ENCODE data around the gene RDH16.
A peak's percentile ranks its signal among the peaks of the same experiment; 100 is the strongest.
"Not testable (repeated sequence)": the region's sequence is repeated elsewhere in the genome, so short reads cannot be mapped to it uniquely, and the experiment has no call there.

The RDH16 gene

GRCh38 chr12:56951582-56952339 lies 5.6 kb downstream of the RDH16 start:
- DNase-seq, result no peak

- DNase-seq, result no peak
These were observed 8.5 kb downstream of the RDH16 start for GRCh38 chr12:56948881-56949280.

GRCh38 chr12:56948457-56948777 lies 9.0 kb downstream of the RDH16 start:
- no peak for DNase-seq

GRCh38 chr12:56947633-56948456 lies 9.6 kb downstream of the RDH16 start:
- no peak for DNase-seq

GRCh38 chr12:56943878-56944277 lies 13.5 kb downstream of the RDH16 start:
- no peak for DNase-seq

- DNase-seq, result not testable (repeated sequence)
These were observed 14.0 kb downstream of the RDH16 start for GRCh38 chr12:56943374-56943773.

- no peak for DNase-seq
These were observed 15.9 kb downstream of the RDH16 start for GRCh38 chr12:56941299-56942017.

- not testable (repeated sequence) for DNase-seq
These were observed 16.5 kb downstream of the RDH16 start for GRCh38 chr12:56940942-56941298.

- no peak for DNase-seq
These were observed 21.7 kb downstream of the RDH16 start for GRCh38 chr12:56935752-56936151.

- DNase-seq, result no peak
These were observed 22.3 kb downstream of the RDH16 start for GRCh38 chr12:56935157-56935556.

- DNase-seq, result peak; percentile 26
These were observed 23.4 kb downstream of the RDH16 start, which contains the start of gene SDR9C7 for GRCh38 chr12:56933826-56934625. SDR9C7 (minus strand) TSS chr12:56934408; CDS start chr12:56934261, 147 bp downstream.

- peak; percentile 44 for DNase-seq
These were observed 24.5 kb downstream of the RDH16 start for GRCh38 chr12:56932867-56933266.

- DNase-seq, result peak; percentile 3
These were observed 25.3 kb downstream of the RDH16 start for GRCh38 chr12:56932146-56932545.

GRCh38 chr12:56931474-56931978 lies 25.9 kb downstream of the RDH16 start:
- DNase-seq, result peak; percentile 50

GRCh38 chr12:56930241-56930640 lies 27.2 kb downstream of the RDH16 start:
- no peak for DNase-seq

- DNase-seq, result no peak
These were observed 27.6 kb downstream of the RDH16 start for GRCh38 chr12:56929780-56930179.

GRCh38 chr12:56928262-56928661 lies 29.1 kb downstream of the RDH16 start:
- no peak for DNase-seq

- DNase-seq, result no peak
These were observed 30.1 kb downstream of the RDH16 start for GRCh38 chr12:56927281-56927680.

GRCh38 chr12:56922031-56922430 lies 35.4 kb downstream of the RDH16 start:
- DNase-seq, result no peak

GRCh38 chr12:56921346-56921745 lies 36.1 kb downstream of the RDH16 start:
- DNase-seq, result no peak

GRCh38 chr12:56918139-56918538 lies 39.3 kb downstream of the RDH16 start:
- DNase-seq, result not testable (repeated sequence)

- no peak for DNase-seq
These were observed 40.4 kb downstream of the RDH16 start for GRCh38 chr12:56916996-56917333.
